K562 (cell line): ENCODE measurements around the gene B4GALT1. TPM values are rescaled to one million over a fixed set of nuclear protein-coding genes. Genes with fewer than 3 reads are reported as not detected.

Source experiments
- BCOR ChIP-seq: fragments of 450-650 bp; IDR thresholded peaks from 2 replicates; pipeline ENCODE4 v1.6.1; 2016
- CHD2 ChIP-seq: IDR thresholded peaks from 2 replicates; pipeline ENCODE4 v1.6.1; 2011; ENCODE audit warnings: low read depth, low read length
- DACH1 ChIP-seq: fragments of 450-650 bp; IDR thresholded peaks from 2 replicates; pipeline ENCODE4 v1.6.1; 2018; ENCODE audit not compliant: partially characterized antibody
- ELF1 ChIP-seq: fragments of 200-800 bp; sonication (Bioruptor generic); IDR thresholded peaks from 2 replicates; pipeline ENCODE4 v1.6.1; 2016; ENCODE audit warnings: missing genetic modification characterization, missing compliant biosample characterization
- ETS2 ChIP-seq: IDR thresholded peaks from 2 replicates; pipeline ENCODE4 v1.6.1; 2016; ENCODE audit warnings: borderline replicate concordance, missing genetic modification characterization, mild to moderate bottlenecking, moderate library complexity, missing compliant biosample characterization; ENCODE audit not compliant: poor library complexity, severe bottlenecking
- FOSL1 ChIP-seq: fragments of 200-800 bp; sonication (Bioruptor generic); conservative IDR thresholded peaks from 2 replicates; pipeline ENCODE4 v1.6.1; 2016; ENCODE audit warnings: missing genetic modification characterization, missing compliant biosample characterization
- HNRNPL ChIP-seq: fragments of 200-400 bp; formaldehyde crosslinking; IDR thresholded peaks from 2 replicates; pipeline ENCODE4 v1.6.1; 2017; ENCODE audit warnings: low read depth, mild to moderate bottlenecking, low read length
- MAZ ChIP-seq, 2 experiments: fragments of 450-650 bp in 1 of 2; sonication (generic) in 1 of 2; formaldehyde crosslinking; IDR thresholded peaks in 1 of 2; conservative IDR thresholded peaks in 1 of 2; 2 replicates each; pipeline versions ENCODE4 v1.4.0 to v1.5.0; 2020; ENCODE audit warnings: mild to moderate bottlenecking in 1 of 2, missing genetic modification reagents in 1 of 2
- MTA2 ChIP-seq: fragments of 450-650 bp; IDR thresholded peaks from 2 replicates; pipeline ENCODE4 v1.6.1; 2016; ENCODE audit warnings: low read depth
- NCOA1 ChIP-seq: fragments of 450-650 bp; IDR thresholded peaks from 2 replicates; pipeline ENCODE4 v1.6.1; 2016; ENCODE audit warnings: low read depth
- NFYB ChIP-seq: IDR thresholded peaks from 2 replicates; pipeline ENCODE4 v1.6.1; 2011; ENCODE audit warnings: mild to moderate bottlenecking, moderate library complexity; ENCODE audit not compliant: insufficient read length; ENCODE audit errors: extremely low read depth
- NONO ChIP-seq, 2 experiments: fragments of 200-400 bp in 1 of 2; fragments of 450-650 bp in 1 of 2; formaldehyde crosslinking in 1 of 2; IDR thresholded peaks; 2 replicates each; pipeline ENCODE4 v1.6.1; 2017; ENCODE audit warnings: low read depth in 2 of 2, mild to moderate bottlenecking in 2 of 2, moderate library complexity in 2 of 2, low read length in 1 of 2
- NR4A1 ChIP-seq, 2 experiments: fragments of 250-450 bp in 1 of 2; fragments of 450-650 bp in 1 of 2; sonication (Bioruptor Pico) in 1 of 2; IDR thresholded peaks; 2 replicates each; pipeline versions ENCODE4 v1.4.0 to v1.6.1; 2016 to 2020; ENCODE audit warnings: mild to moderate bottlenecking in 2 of 2, missing compliant biosample characterization in 1 of 2, missing genetic modification characterization in 1 of 2, moderate library complexity in 1 of 2
- RBM39 ChIP-seq: fragments of 200-400 bp; formaldehyde crosslinking; optimal IDR thresholded peaks from 2 replicates; pipeline ENCODE3; 2018; ENCODE audit warnings: low read depth, low read length
- SMAD4 ChIP-seq: fragments of 250-450 bp; sonication (Bioruptor Pico); conservative IDR thresholded peaks from 2 replicates; pipeline ENCODE4 v1.8.0; 2021; ENCODE audit warnings: inconsistent platforms, mild to moderate bottlenecking, moderate library complexity
- SMARCA5 ChIP-seq: fragments of 450-650 bp; IDR thresholded peaks from 2 replicates; pipeline ENCODE4 v1.6.1; 2016
- SMC3 ChIP-seq: conservative IDR thresholded peaks from 2 replicates; pipeline ENCODE4 v1.6.1; 2011; ENCODE audit warnings: low read depth, low read length, improper control_type of control experiment; ENCODE audit not compliant: insufficient read depth
- ZC3H8 ChIP-seq: fragments of 450-650 bp; IDR thresholded peaks from 2 replicates; pipeline ENCODE4 v1.6.1; 2017
- ZEB2 ChIP-seq: fragments of 450-650 bp; IDR thresholded peaks from 2 replicates; pipeline ENCODE4 v1.6.1; 2016
- ZNF146 ChIP-seq: IDR thresholded peaks from one replicate; pipeline ENCODE4 v1.6.1; 2018; ENCODE audit warnings: missing compliant biosample characterization; ENCODE audit not compliant: unreplicated experiment
- ZNF197 ChIP-seq: fragments of 200-800 bp; sonication (Bioruptor generic); IDR thresholded peaks from 2 replicates; pipeline ENCODE4 v1.6.1; 2016; ENCODE audit warnings: low read depth, missing genetic modification characterization, missing compliant biosample characterization
- ZNF561 ChIP-seq: fragments of 450-650 bp; formaldehyde crosslinking; conservative IDR thresholded peaks from 2 replicates; pipeline ENCODE4 v1.4.0; 2020; ENCODE audit warnings: mild to moderate bottlenecking, moderate library complexity
- polyA plus RNA-seq, 8 experiments: library from polyadenylated mRNA; depleted of rRNA in 4 of 8; stranded (reverse) in 5 of 8; unstranded in 3 of 8; fragments of >200 nt; fragmentation: Nextera tagmentation in 2 of 8; fragmentation: Illumina TruSeq in 1 of 8; extraction: Ambion mirVana in 2 of 8; extraction: Trizol in 1 of 8; gene quantifications; 2 replicates each; pipeline versions ENCODE4 v1.2.1 to v1.2.3, GENCODE V29; 2011 to 2014; ENCODE audit warnings: inconsistent platforms in 1 of 8, missing spikeins in 1 of 8
- total RNA-seq, 7 experiments: library from RNA; depleted of rRNA in 6 of 7; stranded (reverse); fragments of >200 nt in 6 of 7; fragmentation: Illumina TruSeq in 2 of 7; extraction: Trizol in 2 of 7; gene quantifications; 2 replicates each; pipeline versions ENCODE4 v1.2.1 to v1.2.3, GENCODE V29; 2011 to 2021; ENCODE audit warnings: low replicate concordance in 1 of 7
- TF ChIP-seq, protein P1 (sequence below): sonication (generic); formaldehyde crosslinking; IDR thresholded peaks from 2 replicates; pipeline ENCODE4 v1.4.0; 2020; ENCODE audit warnings: mild to moderate bottlenecking, missing genetic modification reagents
- TF ChIP-seq, protein P2 (sequence below): fragments of 250-450 bp; sonication (Bioruptor Pico); IDR thresholded peaks from 2 replicates; pipeline ENCODE4 v1.9.0; 2021; ENCODE audit warnings: mild to moderate bottlenecking, inconsistent platforms

The B4GALT1 gene
- total and polyA plus RNA-seq, 9 of the 15 experiments (the other 6 are each of a cell fraction or from before 2014, with no cell fraction given) = 4.1 to 26.8 (median 7.1) TPM

DNA sequence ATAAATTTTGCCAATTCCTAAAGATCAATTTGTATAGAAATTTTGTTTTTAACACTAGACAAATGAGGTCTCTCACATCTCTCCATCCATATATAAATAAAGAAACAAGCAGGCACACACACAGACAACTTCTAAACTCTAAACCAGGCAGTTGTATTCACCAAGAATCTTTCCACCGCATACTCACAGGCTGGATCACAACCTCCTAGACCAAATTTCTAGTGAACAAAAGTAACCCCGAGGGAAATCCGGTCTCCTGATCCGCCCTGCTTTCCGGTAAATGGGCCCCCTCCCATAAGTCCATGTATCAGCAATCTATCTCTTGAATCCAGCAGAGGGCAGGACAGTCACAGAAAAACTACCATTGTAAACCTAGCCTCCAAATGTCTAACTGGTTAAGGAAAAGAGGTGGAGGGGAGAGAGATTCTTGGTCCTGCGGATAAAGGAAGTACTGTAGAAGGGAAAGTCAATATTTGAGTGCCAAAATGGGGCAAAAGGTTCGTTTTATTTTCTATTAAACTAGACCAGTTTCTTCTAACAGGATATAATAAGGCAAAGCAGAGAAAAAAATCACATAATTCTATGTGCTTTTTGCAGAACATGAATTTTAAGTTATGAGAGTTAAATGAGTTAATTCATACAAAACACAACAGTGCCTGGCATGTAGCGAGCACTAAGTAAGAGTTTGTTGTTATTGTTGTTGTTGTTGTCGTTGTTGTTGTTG lies 85.8 kb downstream of the B4GALT1 start (continued):
- TF ChIP-seq, protein P1, sequence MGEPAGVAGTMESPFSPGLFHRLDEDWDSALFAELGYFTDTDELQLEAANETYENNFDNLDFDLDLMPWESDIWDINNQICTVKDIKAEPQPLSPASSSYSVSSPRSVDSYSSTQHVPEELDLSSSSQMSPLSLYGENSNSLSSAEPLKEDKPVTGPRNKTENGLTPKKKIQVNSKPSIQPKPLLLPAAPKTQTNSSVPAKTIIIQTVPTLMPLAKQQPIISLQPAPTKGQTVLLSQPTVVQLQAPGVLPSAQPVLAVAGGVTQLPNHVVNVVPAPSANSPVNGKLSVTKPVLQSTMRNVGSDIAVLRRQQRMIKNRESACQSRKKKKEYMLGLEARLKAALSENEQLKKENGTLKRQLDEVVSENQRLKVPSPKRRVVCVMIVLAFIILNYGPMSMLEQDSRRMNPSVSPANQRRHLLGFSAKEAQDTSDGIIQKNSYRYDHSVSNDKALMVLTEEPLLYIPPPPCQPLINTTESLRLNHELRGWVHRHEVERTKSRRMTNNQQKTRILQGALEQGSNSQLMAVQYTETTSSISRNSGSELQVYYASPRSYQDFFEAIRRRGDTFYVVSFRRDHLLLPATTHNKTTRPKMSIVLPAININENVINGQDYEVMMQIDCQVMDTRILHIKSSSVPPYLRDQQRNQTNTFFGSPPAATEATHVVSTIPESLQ = no peak
- TF ChIP-seq ZC3H8 = no peak
- TF ChIP-seq ETS2 = no peak
- TF ChIP-seq MTA2 = no peak
- TF ChIP-seq NFYB = no peak
- peak in 1 of 2 experiments; percentile 64; a peak in 1 of 4 replicates for TF ChIP-seq MAZ (CRISPR knock-in tag; conservative IDR thresholded peaks at IDR 0.05 in 1 of 2, IDR thresholded peaks at IDR 0.05 in 1 of 2)
- no peak for TF ChIP-seq DACH1
- peak; percentile 84 for TF ChIP-seq SMC3
- TF ChIP-seq, protein P2, sequence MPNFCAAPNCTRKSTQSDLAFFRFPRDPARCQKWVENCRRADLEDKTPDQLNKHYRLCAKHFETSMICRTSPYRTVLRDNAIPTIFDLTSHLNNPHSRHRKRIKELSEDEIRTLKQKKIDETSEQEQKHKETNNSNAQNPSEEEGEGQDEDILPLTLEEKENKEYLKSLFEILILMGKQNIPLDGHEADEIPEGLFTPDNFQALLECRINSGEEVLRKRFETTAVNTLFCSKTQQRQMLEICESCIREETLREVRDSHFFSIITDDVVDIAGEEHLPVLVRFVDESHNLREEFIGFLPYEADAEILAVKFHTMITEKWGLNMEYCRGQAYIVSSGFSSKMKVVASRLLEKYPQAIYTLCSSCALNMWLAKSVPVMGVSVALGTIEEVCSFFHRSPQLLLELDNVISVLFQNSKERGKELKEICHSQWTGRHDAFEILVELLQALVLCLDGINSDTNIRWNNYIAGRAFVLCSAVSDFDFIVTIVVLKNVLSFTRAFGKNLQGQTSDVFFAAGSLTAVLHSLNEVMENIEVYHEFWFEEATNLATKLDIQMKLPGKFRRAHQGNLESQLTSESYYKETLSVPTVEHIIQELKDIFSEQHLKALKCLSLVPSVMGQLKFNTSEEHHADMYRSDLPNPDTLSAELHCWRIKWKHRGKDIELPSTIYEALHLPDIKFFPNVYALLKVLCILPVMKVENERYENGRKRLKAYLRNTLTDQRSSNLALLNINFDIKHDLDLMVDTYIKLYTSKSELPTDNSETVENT (CRISPR knock-in tag) = no peak
- no peak for TF ChIP-seq ZNF146 (CRISPR knock-in tag)
- no peak for TF ChIP-seq SMAD4 (CRISPR knock-in tag)
- no peak for TF ChIP-seq HNRNPL
- TF ChIP-seq NCOA1 = no peak
- no peak for TF ChIP-seq RBM39
- no peak for TF ChIP-seq ZNF561 (CRISPR knock-in tag)
- TF ChIP-seq ZNF197 = no peak
- no peak for TF ChIP-seq CHD2
- TF ChIP-seq NONO (IDR thresholded peaks at IDR 0.05; ENCODE audit: low read depth in 2 of 2, low read length in 1 of 2) = no peak
- no peak for TF ChIP-seq BCOR
- TF ChIP-seq SMARCA5 = no peak
- peak; percentile 36; the same call in 1 of the 2 replicates for TF ChIP-seq FOSL1
- no peak for TF ChIP-seq ZEB2
- TF ChIP-seq ELF1 (tag) = no peak
- TF ChIP-seq NR4A1 (CRISPR knock-in tag; IDR thresholded peaks at IDR 0.05) = no peak
- no peak for TF ChIP-seq NR4A1 (tag; IDR thresholded peaks at IDR 0.05)
